Measurements from ENCODE around the gene CAPN15. TPM values are rescaled to one million over a fixed set of nuclear protein-coding genes. Genes with fewer than 3 reads are reported as not detected.
"Not testable (repeated sequence)": the region's sequence is repeated elsewhere in the genome, so short reads cannot be mapped to it uniquely, and the experiment has no call there.

CAPN15 gene
- total RNA-seq, 1 experiment from 2014 or later, result 26.7 TPM

DNA sequence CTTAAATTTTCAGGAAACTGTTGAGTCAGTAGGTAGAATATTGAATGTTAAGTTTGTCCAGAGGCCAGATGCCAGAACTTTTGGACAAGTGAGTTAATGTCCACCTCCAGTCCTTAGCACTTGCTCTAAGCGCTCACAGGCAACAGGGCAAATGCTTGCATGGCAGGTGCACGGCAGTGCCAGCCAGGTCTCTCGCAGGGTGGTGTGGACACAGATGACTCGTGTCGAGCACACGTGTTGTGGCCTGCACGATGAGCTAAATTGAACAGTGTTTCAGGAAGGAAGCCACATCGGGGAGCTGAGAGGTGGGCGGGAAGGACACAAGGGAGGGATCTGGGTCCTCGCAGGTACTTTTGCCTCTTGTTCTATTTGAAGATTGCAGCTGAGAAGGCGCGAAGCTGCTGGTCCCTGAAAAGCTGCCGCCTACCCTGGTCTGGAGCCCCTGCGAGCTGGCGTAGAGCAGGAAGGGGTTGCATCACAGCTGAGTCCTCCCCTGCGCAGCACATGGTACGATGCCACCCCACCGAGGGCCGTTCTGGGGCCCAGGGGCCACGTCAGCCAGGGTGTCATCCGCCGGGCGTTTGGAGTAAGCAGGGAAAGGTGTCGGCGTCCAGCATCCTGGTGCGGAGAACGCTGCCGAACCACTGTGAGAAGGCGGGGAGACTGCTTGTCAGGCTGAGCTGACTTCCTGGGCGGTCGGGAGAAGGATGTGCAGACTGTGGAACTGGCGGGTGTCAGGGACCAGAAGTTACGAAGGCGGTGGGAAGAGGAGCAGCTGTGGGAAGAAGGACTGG, 68.6 kb downstream of the CAPN15 start:
- peaks cover 34% of the 10 kb centered on the region for H4K20me1 ChIP-seq (ENCODE audit: insufficient read depth, low read depth, low read length)
- H3K9me2 ChIP-seq (replicated peaks; ENCODE audit: insufficient read depth, low read length), result no peaks in the 10 kb centered on the region
- DNase-seq, result no peak
- no peak overlapping the region for H3K27ac ChIP-seq (ENCODE audit: low read length)
- H3K4me3 ChIP-seq (ENCODE audit: low read length), result no peak overlapping the region
- H3K27me3 ChIP-seq (ENCODE audit: low read length), result no peaks in the 10 kb centered on the region
- H3K4me1 ChIP-seq (ENCODE audit: low read length), result peaks cover 33% of the 10 kb centered on the region
- no peak overlapping the region for H3K4me2 ChIP-seq (ENCODE audit: low read depth, low read length, poor library complexity, severe bottlenecking)
- 0 out of 2 replicates have a peak, but pooled peaks cover 2% of the 10 kb centered on the region for H3K36me3 ChIP-seq (ENCODE audit: insufficient read depth, low read length)
- H3K79me2 ChIP-seq (ENCODE audit: low read length), result peaks cover 16% of the 10 kb centered on the region
- no peak overlapping the region for H3K9ac ChIP-seq (ENCODE audit: low read length)
- H2AFZ ChIP-seq (ENCODE audit: low read length), result no peak overlapping the region
- no peaks in the 10 kb centered on the region for H3K9me3 ChIP-seq (ENCODE audit: low read length)

DNA sequence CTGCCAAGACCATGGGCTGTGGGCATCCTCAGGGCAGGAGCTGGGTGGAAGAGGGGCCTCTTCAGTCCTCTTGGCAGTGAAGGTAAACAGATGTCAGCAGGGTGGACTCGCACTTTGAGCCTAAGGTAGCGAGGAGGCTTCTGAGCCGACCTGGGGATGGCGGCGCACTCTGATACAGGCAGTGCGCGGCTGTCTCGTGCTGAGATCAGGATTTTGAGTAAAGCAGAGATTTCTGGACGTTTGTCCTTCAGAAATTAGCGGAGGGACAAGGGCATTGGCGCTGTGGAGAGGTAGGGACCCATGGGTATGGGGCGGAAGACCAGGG, 69.2 kb downstream of the CAPN15 start:
- DNase-seq, result no peak
- Histone ChIP-seq H4K20me1 (ENCODE audit: insufficient read depth, low read depth, low read length) (peaks cover 30% of the 10 kb centered on the region), H3K27me3 (ENCODE audit: low read length) (no peaks in the 10 kb centered on the region), H3K9ac (ENCODE audit: low read length) (no peak overlapping the region), H3K4me2 (ENCODE audit: low read depth, low read length, poor library complexity, severe bottlenecking) (no peak overlapping the region), H2AFZ (ENCODE audit: low read length) (no peak overlapping the region), H3K9me3 (ENCODE audit: low read length) (no peaks in the 10 kb centered on the region), H3K9me2 (replicated peaks; ENCODE audit: insufficient read depth, low read length) (no peaks in the 10 kb centered on the region), H3K4me1 (ENCODE audit: low read length) (peaks cover 31% of the 10 kb centered on the region), H3K79me2 (ENCODE audit: low read length) (peaks cover 16% of the 10 kb centered on the region), H3K27ac (ENCODE audit: low read length) (no peak overlapping the region), H3K4me3 (ENCODE audit: low read length) (no peak overlapping the region), H3K36me3 (ENCODE audit: insufficient read depth, low read length) (0 out of 2 replicates have a peak, but pooled peaks cover 2% of the 10 kb centered on the region)

DNA sequence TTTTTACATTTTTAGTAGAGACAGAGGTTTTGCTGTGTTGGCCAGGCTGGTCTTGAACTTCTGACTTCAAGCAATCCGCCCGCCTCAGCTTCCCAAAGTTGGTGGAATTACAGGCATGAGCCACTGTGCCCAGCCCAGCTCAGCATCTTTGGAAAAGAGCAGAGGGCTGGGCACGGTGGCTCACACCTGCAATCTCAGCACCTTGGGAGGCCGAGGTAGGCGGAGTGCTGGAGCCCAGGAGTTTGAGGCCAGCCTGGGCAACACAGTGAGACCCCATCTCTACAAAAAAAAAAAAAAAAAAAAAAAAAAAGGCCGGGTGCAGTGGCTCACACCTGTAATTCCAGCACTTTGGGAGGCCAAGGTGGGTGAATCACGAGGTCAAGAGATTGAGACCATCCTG, 70.1 kb downstream of the CAPN15 start:
- H3K9me2 ChIP-seq (replicated peaks; ENCODE audit: insufficient read depth, low read length); H3K27ac ChIP-seq (ENCODE audit: low read length); H3K27me3 ChIP-seq (ENCODE audit: low read length); H3K36me3 ChIP-seq (ENCODE audit: insufficient read depth, low read length); H2AFZ ChIP-seq (ENCODE audit: low read length); H3K4me3 ChIP-seq (ENCODE audit: low read length); H3K9ac ChIP-seq (ENCODE audit: low read length); H3K4me2 ChIP-seq (ENCODE audit: low read depth, low read length, poor library complexity, severe bottlenecking); H3K9me3 ChIP-seq (ENCODE audit: low read length): not testable (repeated sequence)
- peak; percentile 15 for DNase-seq
- H4K20me1 ChIP-seq (ENCODE audit: insufficient read depth, low read depth, low read length), result peaks cover 20% of the 10 kb centered on the region
- peaks cover 21% of the 10 kb centered on the region for H3K4me1 ChIP-seq (ENCODE audit: low read length)
- peaks cover 16% of the 10 kb centered on the region for H3K79me2 ChIP-seq (ENCODE audit: low read length)

DNA sequence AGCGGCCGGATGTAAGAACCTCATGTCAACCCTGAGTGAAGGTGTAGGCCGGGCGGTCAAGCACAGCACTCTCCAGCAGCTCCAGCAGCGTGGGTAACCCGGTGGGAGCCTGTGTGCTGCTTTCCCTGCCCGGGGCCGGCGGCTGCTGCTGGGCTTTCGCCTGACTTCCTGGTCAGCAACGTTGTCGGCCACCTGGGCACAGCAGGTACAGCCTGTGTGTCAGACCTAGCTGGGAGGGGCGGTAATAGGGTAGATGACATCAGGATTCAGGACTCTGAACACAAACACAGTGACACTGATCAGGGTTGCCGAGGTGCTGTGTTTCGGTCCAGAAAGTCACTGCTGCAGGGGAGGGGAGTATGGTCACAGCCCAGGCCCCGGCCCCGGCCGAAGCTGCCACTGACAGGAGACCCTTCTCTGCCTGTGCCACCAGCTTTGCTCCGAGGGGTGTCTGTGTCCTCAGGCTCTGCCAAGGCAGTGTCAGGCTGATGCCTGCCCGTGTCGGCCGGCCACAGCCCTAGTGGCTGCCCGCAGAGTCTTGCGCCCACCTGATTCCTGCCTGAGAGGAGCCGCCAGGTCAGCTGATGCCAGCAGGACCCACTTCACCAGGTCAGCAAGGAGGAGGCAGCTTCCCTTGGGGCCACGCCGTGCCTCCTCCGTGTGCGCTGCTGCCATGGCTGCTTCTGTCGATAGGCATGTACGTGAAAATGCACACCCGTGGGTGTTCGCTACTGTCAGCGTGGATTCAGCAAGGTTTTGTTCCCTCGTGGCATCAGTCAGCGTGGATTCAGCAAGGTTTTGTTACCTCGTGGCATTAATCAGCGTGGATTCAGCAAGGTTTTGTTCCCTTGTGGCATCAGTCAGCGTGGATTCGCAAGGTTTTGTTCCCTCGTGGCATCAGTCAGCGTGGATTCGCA, 71.6 kb downstream of the CAPN15 start:
- H3K4me2 ChIP-seq (ENCODE audit: low read depth, low read length, poor library complexity, severe bottlenecking), result no peak overlapping the region
- peak; percentile 33 for DNase-seq
- peaks cover 8% of the 10 kb centered on the region for H3K4me1 ChIP-seq (ENCODE audit: low read length)
- no peaks in the 10 kb centered on the region for H3K27me3 ChIP-seq (ENCODE audit: low read length)
- H2AFZ ChIP-seq (ENCODE audit: low read length), result no peak overlapping the region
- H3K79me2 ChIP-seq (ENCODE audit: low read length), result peaks cover 11% of the 10 kb centered on the region
- H3K36me3 ChIP-seq (ENCODE audit: insufficient read depth, low read length), result 0 out of 2 replicates have a peak, but pooled peaks cover 2% of the 10 kb centered on the region
- no peaks in the 10 kb centered on the region for H3K9me2 ChIP-seq (replicated peaks; ENCODE audit: insufficient read depth, low read length)
- no peak overlapping the region for H3K4me3 ChIP-seq (ENCODE audit: low read length)
- no peaks in the 10 kb centered on the region for H3K9me3 ChIP-seq (ENCODE audit: low read length)
- H4K20me1 ChIP-seq (ENCODE audit: insufficient read depth, low read depth, low read length), result 0 out of 2 replicates have a peak, but pooled peaks cover 6% of the 10 kb centered on the region
- H3K27ac ChIP-seq (ENCODE audit: low read length), result no peak overlapping the region
- no peak overlapping the region for H3K9ac ChIP-seq (ENCODE audit: low read length)

DNA sequence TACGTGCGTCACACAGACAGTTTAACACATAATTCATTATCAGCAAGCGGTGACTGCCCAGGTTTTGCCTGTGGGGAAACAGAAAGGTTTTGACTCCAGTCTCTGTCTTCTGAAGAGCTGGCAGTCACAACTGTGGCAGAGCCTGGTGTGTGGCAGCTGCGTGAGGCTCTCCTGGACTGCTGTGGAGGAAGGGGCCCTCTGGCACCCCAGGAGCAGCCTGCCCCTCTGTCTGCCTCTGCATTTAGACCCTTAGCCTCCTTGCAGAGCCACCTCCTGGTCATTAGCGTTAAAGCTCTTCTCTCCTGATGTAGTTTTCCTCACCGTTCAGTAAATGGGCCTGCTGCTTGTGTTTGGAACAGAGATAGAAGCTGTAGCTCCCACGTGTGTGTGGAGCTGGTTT, 73.3 kb downstream of the CAPN15 start:
- Histone ChIP-seq H3K4me2 (ENCODE audit: low read depth, low read length, poor library complexity, severe bottlenecking) (no peak overlapping the region), H2AFZ (ENCODE audit: low read length) (no peak overlapping the region), H3K79me2 (ENCODE audit: low read length) (peaks cover 6% of the 10 kb centered on the region), H4K20me1 (ENCODE audit: insufficient read depth, low read depth, low read length) (0 out of 2 replicates have a peak, but pooled peaks cover 2% of the 10 kb centered on the region), H3K9me2 (replicated peaks; ENCODE audit: insufficient read depth, low read length) (no peaks in the 10 kb centered on the region), H3K36me3 (ENCODE audit: insufficient read depth, low read length) (peaks cover 2% of the 10 kb centered on the region; the same call in 1 of the 2 replicates), H3K4me3 (ENCODE audit: low read length) (no peak overlapping the region), H3K9ac (ENCODE audit: low read length) (no peak overlapping the region), H3K27me3 (ENCODE audit: low read length) (no peaks in the 10 kb centered on the region), H3K9me3 (ENCODE audit: low read length) (peaks cover 6% of the 10 kb centered on the region; the same call in 1 of the 2 replicates), H3K4me1 (ENCODE audit: low read length) (peaks cover 8% of the 10 kb centered on the region), H3K27ac (ENCODE audit: low read length) (no peak overlapping the region)
- DNase-seq, result peak; percentile 71

DNA sequence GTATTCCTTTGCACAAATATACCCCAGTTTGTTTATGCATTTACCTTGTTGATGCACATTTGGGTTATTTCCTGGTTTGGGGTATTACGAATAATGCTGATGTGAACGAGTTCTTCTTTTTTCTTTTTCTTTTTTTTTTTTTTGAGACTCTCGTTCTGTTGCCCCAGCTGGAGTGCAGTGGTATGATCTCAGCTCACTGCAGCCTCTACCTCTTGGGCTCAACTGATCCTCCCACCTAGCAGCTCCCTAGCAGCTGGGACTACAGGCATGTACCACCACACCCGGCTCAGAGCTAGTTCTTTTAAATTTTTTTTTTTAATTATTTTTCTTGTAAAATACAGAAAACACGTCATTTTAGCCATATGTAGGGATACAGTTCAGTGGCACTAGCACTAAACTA, 76.4 kb downstream of the CAPN15 start:
- H3K27ac ChIP-seq (ENCODE audit: low read length), result no peak overlapping the region
- peaks cover 8% of the 10 kb centered on the region for H3K4me1 ChIP-seq (ENCODE audit: low read length)
- H3K4me3 ChIP-seq (ENCODE audit: low read length), result no peak overlapping the region
- peaks cover 2% of the 10 kb centered on the region; the same call in 1 of the 2 replicates for H3K36me3 ChIP-seq (ENCODE audit: insufficient read depth, low read length)
- H3K4me2 ChIP-seq (ENCODE audit: low read depth, low read length, poor library complexity, severe bottlenecking), result no peak overlapping the region
- DNase-seq, result no peak
- no peak overlapping the region for H3K9ac ChIP-seq (ENCODE audit: low read length)
- peaks cover 6% of the 10 kb centered on the region; the same call in 1 of the 2 replicates for H3K9me3 ChIP-seq (ENCODE audit: low read length)
- no peaks in the 10 kb centered on the region for H3K27me3 ChIP-seq (ENCODE audit: low read length)
- H4K20me1 ChIP-seq (ENCODE audit: insufficient read depth, low read depth, low read length), result 0 out of 2 replicates have a peak, but pooled peaks cover 2% of the 10 kb centered on the region
- H3K9me2 ChIP-seq (replicated peaks; ENCODE audit: insufficient read depth, low read length), result no peaks in the 10 kb centered on the region
- no peak overlapping the region for H2AFZ ChIP-seq (ENCODE audit: low read length)
- no peaks in the 10 kb centered on the region for H3K79me2 ChIP-seq (ENCODE audit: low read length)

Small RNAs within 50 kb of the gene (small RNA-seq; reads per million reads assigned to genes)
- gene MIR3176, result 0.36 reads per million
- gene MIR5587, result not detected
- gene Z98883.1, result not detected

Other genes with a start within 250 kb of the CAPN15 start
- 2.7 and 3.1 TPM in 2 replicates for gene ARHGDIG, start 247.1 kb upstream of the CAPN15 start, total RNA-seq (2014; rRNA removed; shearing (Covaris generic); ENCODE audit: low replicate concordance)
- 0.71 TPM in 1 of 2 replicates, not detected in the other for gene PDIA2, start 244.5 kb upstream of the CAPN15 start, total RNA-seq (2014; rRNA removed; shearing (Covaris generic); ENCODE audit: low replicate concordance)
- 14.6 and 46.4 TPM in 2 replicates for gene AXIN1, start 175.0 kb upstream of the CAPN15 start, total RNA-seq (2014; rRNA removed; shearing (Covaris generic); ENCODE audit: low replicate concordance)
- gene MRPL28, start 157.2 kb upstream of the CAPN15 start, total RNA-seq (2014; rRNA removed; shearing (Covaris generic); ENCODE audit: low replicate concordance), result 38.1 and 103 TPM in 2 replicates
- 50.0 and 58.1 TPM in 2 replicates for gene PGAP6, start 145.7 kb upstream of the CAPN15 start, total RNA-seq (2014; rRNA removed; shearing (Covaris generic); ENCODE audit: low replicate concordance)
- gene NME4, start 130.5 kb upstream of the CAPN15 start, total RNA-seq (2014; rRNA removed; shearing (Covaris generic); ENCODE audit: low replicate concordance), result 102 and 190 TPM in 2 replicates
- 5.3 and 10.4 TPM in 2 replicates for gene DECR2, start 125.8 kb upstream of the CAPN15 start, total RNA-seq (2014; rRNA removed; shearing (Covaris generic); ENCODE audit: low replicate concordance)
- gene RAB11FIP3, start 102.1 kb upstream of the CAPN15 start, total RNA-seq (2014; rRNA removed; shearing (Covaris generic); ENCODE audit: low replicate concordance), result 6.0 and 17.2 TPM in 2 replicates
- not detected in 2 replicates for gene PRR35, start 32.7 kb downstream of the CAPN15 start, total RNA-seq (2014; rRNA removed; shearing (Covaris generic); ENCODE audit: low replicate concordance)
- gene NHLRC4, start 39.3 kb downstream of the CAPN15 start, total RNA-seq (2014; rRNA removed; shearing (Covaris generic); ENCODE audit: low replicate concordance), result 3.7 and 5.9 TPM in 2 replicates
- 35.7 and 64.3 TPM in 2 replicates for gene PIGQ, start 42.3 kb downstream of the CAPN15 start, total RNA-seq (2014; rRNA removed; shearing (Covaris generic); ENCODE audit: low replicate concordance)
- 5.9 and 11.3 TPM in 2 replicates for gene RAB40C, start 62.4 kb downstream of the CAPN15 start, total RNA-seq (2014; rRNA removed; shearing (Covaris generic); ENCODE audit: low replicate concordance)
- gene WFIKKN1, start 103.3 kb downstream of the CAPN15 start, total RNA-seq (2014; rRNA removed; shearing (Covaris generic); ENCODE audit: low replicate concordance), result 0.22 TPM in 1 of 2 replicates, not detected in the other
- gene METTL26, start 108.6 kb downstream of the CAPN15 start, total RNA-seq (2014; rRNA removed; shearing (Covaris generic); ENCODE audit: low replicate concordance), result 149 and 293 TPM in 2 replicates
- gene MCRIP2, start 114.1 kb downstream of the CAPN15 start, total RNA-seq (2014; rRNA removed; shearing (Covaris generic); ENCODE audit: low replicate concordance), result 41.7 and 137 TPM in 2 replicates
- gene WDR90, start 121.7 kb downstream of the CAPN15 start, total RNA-seq (2014; rRNA removed; shearing (Covaris generic); ENCODE audit: low replicate concordance), result 37.2 and 55.2 TPM in 2 replicates
- gene RHOT2, start 140.4 kb downstream of the CAPN15 start, total RNA-seq (2014; rRNA removed; shearing (Covaris generic); ENCODE audit: low replicate concordance), result 73.8 and 114 TPM in 2 replicates
- gene RHBDL1, start 148.0 kb downstream of the CAPN15 start, total RNA-seq (2014; rRNA removed; shearing (Covaris generic); ENCODE audit: low replicate concordance), result 3.6 and 15.2 TPM in 2 replicates
- 142 and 145 TPM in 2 replicates for gene STUB1, start 152.7 kb downstream of the CAPN15 start, total RNA-seq (2014; rRNA removed; shearing (Covaris generic); ENCODE audit: low replicate concordance)
- gene JMJD8, start 156.6 kb downstream of the CAPN15 start, total RNA-seq (2014; rRNA removed; shearing (Covaris generic); ENCODE audit: low replicate concordance), result 27.6 and 28.1 TPM in 2 replicates
- gene WDR24, start 162.7 kb downstream of the CAPN15 start, total RNA-seq (2014; rRNA removed; shearing (Covaris generic); ENCODE audit: low replicate concordance), result 4.5 and 8.2 TPM in 2 replicates
- 0.48 and 2.1 TPM in 2 replicates for gene FBXL16, start 178.1 kb downstream of the CAPN15 start, total RNA-seq (2014; rRNA removed; shearing (Covaris generic); ENCODE audit: low replicate concordance)
- gene METRN, start 187.4 kb downstream of the CAPN15 start, total RNA-seq (2014; rRNA removed; shearing (Covaris generic); ENCODE audit: low replicate concordance), result 25.2 and 132 TPM in 2 replicates
- 19.8 and 53.3 TPM in 2 replicates for gene ANTKMT, start 193.4 kb downstream of the CAPN15 start, total RNA-seq (2014; rRNA removed; shearing (Covaris generic); ENCODE audit: low replicate concordance)
- 29.4 and 110 TPM in 2 replicates for gene CCDC78, start 198.7 kb downstream of the CAPN15 start, total RNA-seq (2014; rRNA removed; shearing (Covaris generic); ENCODE audit: low replicate concordance)
- gene HAGHL, start 199.4 kb downstream of the CAPN15 start, total RNA-seq (2014; rRNA removed; shearing (Covaris generic); ENCODE audit: low replicate concordance), result 57.4 and 159 TPM in 2 replicates
- 32.1 and 77.4 TPM in 2 replicates for gene CIAO3, start 213.3 kb downstream of the CAPN15 start, total RNA-seq (2014; rRNA removed; shearing (Covaris generic); ENCODE audit: low replicate concordance)
- 0.47 TPM in 1 of 2 replicates, not detected in the other for gene MSLN, start 233.0 kb downstream of the CAPN15 start, total RNA-seq (2014; rRNA removed; shearing (Covaris generic); ENCODE audit: low replicate concordance)